ENCODE results near the gene DSE.

DNA sequence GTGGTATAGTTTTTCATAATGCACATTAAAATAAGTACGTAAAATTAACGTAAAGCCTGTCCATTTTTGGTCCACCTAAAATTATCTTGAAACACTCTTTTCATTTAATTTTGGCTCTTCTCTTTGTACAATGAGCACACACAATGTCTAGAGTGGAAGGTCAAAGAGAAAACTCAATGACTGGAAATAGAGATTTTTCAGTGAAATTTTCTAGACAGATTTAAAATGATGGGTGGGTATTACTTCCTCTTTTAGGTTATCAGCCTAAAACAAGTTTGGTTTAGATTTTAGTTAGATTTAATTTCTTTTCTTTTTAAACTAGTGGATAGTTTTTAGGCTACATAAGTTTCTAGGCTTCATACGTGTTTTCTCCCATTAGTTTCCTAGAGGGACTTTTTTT is 24.9 kb downstream of the DSE start:
- TF ChIP-seq, protein P1, sequence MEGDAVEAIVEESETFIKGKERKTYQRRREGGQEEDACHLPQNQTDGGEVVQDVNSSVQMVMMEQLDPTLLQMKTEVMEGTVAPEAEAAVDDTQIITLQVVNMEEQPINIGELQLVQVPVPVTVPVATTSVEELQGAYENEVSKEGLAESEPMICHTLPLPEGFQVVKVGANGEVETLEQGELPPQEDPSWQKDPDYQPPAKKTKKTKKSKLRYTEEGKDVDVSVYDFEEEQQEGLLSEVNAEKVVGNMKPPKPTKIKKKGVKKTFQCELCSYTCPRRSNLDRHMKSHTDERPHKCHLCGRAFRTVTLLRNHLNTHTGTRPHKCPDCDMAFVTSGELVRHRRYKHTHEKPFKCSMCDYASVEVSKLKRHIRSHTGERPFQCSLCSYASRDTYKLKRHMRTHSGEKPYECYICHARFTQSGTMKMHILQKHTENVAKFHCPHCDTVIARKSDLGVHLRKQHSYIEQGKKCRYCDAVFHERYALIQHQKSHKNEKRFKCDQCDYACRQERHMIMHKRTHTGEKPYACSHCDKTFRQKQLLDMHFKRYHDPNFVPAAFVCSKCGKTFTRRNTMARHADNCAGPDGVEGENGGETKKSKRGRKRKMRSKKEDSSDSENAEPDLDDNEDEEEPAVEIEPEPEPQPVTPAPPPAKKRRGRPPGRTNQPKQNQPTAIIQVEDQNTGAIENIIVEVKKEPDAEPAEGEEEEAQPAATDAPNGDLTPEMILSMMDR (IDR thresholded peaks at IDR 0.05): no peak
- TF ChIP-seq POLR2A (IDR thresholded peaks at IDR 0.05) (no peak), POLR2AphosphoS5 (IDR thresholded peaks at IDR 0.05) (no peak), EP300 (IDR thresholded peaks at IDR 0.05; ENCODE audit: low read depth) (no peak)
